HG03039 (cell line): ENCODE measurements around the gene TMF1.
A peak's percentile ranks its signal among the peaks of the same experiment; 100 is the strongest.

Source experiments
- ATAC-seq: cut with Tn5 transposase; IDR thresholded peaks from one replicate; pipeline ENCODE4 v1.9.1; 2021; ENCODE audit warnings: mild to moderate bottlenecking, moderate library complexity; ENCODE audit not compliant: unreplicated experiment

The TMF1 gene, protein sequence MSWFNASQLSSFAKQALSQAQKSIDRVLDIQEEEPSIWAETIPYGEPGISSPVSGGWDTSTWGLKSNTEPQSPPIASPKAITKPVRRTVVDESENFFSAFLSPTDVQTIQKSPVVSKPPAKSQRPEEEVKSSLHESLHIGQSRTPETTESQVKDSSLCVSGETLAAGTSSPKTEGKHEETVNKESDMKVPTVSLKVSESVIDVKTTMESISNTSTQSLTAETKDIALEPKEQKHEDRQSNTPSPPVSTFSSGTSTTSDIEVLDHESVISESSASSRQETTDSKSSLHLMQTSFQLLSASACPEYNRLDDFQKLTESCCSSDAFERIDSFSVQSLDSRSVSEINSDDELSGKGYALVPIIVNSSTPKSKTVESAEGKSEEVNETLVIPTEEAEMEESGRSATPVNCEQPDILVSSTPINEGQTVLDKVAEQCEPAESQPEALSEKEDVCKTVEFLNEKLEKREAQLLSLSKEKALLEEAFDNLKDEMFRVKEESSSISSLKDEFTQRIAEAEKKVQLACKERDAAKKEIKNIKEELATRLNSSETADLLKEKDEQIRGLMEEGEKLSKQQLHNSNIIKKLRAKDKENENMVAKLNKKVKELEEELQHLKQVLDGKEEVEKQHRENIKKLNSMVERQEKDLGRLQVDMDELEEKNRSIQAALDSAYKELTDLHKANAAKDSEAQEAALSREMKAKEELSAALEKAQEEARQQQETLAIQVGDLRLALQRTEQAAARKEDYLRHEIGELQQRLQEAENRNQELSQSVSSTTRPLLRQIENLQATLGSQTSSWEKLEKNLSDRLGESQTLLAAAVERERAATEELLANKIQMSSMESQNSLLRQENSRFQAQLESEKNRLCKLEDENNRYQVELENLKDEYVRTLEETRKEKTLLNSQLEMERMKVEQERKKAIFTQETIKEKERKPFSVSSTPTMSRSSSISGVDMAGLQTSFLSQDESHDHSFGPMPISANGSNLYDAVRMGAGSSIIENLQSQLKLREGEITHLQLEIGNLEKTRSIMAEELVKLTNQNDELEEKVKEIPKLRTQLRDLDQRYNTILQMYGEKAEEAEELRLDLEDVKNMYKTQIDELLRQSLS

DNA sequence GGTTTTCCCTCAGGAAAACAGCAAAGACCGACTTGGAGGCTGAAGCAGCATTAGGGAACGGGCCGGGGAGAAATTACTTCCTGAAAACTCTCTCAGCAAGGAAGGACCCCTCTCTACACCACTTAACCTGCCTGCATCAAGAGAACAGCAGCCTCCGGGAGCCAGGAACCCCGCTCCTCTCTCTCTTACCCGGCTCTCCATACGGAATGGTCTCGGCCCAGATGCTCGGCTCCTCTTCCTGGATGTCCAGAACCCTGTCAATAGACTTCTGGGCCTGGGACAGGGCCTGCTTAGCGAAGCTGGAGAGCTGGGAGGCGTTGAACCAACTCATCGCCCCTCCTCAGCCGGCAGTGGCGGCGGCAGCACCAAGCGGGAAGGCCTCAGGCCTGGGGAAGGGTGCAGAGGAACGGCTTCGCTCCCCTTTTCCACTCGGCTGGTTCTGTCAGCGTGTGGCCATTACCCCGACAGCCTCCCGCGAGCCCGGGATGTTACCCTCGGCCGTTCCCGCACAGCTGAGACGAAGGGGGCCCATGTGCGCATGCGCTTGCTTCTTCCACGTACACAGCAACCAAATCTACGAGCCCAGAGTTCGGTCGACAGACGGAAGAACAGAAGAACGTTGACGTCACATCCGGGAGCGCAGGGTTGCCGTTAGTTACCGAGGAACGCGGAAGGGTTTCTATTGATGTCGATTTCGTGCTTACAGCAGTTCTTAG is at the start of gene TMF1:
Gene TMF1, minus strand, starts transcription at position 578 of the 716 bp plus-strand sequence. Its CDS starts 247 bp downstream, at position 331.
- peak; percentile 97 for ATAC-seq

DNA sequence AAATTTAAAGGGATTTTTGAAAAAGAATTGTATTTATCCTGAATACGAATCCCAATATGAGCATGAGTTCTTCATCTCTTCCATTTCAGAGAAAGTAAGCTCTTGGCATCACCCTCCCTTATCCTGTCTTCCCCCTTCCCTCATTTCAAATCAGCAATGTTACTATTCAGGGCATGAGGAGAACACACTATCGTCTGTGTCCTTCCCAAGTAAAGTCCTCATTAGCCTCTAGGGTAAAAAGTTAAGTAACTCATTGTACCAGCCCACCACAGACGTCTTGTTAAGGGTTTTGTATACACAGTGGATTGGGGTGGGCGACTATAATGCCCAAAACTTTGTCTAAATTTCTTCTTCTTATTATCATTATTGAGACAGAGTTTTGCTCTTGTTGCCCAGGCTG is 47.4 kb upstream of the TMF1 start:
- no peak for ATAC-seq

DNA sequence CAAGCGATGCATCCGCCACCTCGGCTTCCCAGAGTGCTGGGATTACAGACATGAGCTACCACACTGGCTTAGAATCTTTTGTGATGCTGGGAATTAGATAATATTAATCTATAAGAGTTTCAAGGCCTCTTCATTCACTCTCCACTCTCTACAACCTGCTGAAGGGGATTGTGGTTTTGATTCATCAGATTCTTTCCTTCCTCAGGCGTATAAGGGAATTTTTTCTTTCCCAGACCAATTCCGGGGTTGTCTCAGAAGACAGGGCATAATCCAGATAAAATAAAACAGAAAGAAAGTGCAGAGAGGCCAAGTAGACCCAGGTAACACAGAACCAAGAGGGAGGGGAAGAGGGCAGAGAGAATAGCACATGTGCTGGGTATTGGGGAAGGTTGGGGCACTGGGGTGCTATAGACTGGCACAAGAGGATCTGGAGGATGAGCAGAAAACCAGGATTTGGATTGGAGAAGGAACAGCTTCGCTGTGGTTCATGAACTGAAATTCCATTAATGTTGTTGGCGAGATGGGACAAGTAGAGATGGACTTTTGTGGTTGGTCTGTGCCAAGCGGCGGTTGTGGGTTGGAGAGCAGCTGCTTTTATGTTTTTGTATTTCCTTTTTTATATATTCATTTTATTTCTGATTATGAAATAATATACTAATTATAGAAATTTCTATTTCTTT is 45.4 kb upstream of the TMF1 start:
- ATAC-seq: no peak

DNA sequence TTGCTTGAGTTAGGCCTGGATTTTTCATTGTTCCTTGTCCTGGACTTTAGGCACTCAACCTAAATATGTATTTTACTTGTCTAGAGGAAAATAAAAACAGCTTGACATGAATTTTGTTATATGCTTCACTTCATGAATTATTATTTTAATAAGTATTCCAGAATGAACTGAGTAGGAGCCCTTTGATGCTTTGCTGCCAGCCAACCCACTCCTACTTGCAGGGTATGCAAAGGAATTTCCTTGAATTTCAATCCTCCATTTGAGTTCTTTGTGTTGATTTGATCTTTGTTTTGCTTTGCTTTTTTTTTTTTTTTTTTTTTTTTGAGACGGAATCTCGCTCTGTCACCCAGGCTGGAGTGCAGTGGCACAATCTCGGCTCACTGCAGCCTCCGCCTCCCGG is 44.2 kb upstream of the TMF1 start:
- no peak for ATAC-seq

DNA sequence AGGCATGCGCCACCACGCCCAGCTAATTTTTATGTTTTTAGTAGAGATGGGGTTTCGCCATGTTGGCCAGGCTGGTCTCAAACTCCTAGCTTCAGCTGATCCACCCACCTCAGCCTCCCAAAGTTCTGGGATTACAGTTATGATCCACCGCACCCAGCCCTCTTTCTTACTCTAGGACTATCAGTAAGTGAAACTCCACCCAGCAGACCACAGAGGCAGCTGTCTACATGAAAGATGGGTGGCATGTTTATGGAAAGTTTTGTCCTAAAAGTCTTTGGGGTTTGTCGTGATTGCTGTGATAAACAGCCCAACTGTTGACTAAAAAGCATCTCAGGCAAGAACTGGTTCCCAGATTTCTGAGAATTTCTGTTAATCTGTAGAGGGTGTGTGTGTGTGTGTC is 43.5 kb upstream of the TMF1 start:
- ATAC-seq: no peak

DNA sequence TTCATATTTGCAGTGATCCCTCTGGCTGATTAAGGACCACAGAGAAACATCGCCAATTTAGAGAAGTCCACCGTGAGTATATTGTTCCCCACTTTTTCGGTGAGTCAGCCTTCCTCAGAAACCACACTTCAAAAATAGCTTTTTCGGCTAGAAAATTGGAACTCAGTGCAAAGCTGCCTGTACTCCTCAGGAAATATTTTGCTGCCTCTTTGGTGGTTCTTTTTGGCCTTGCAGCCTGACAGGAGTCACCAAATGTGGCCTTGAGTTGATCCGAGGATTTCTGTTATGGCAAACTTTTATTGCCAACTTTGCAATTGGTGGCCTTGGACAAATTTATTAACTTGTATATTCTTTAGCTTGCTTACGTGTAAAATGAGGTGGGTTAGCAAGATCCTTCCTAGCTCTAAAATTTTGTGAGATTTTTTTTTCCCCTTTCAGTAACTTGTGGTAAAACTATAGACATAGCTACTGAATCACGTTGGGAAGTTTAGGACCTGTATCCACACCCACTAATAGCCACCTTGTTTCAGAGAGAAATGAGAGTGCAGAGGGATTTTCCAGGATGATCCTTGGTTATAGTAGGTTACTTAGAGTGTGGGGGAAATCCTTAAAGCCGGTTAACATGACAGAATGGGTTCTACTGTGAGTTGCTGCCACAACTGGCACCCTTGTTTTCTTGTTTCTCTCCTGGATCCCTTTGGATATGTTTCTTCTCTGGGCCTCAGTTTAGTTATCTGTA is 42.5 kb upstream of the TMF1 start:
- ATAC-seq: no peak

DNA sequence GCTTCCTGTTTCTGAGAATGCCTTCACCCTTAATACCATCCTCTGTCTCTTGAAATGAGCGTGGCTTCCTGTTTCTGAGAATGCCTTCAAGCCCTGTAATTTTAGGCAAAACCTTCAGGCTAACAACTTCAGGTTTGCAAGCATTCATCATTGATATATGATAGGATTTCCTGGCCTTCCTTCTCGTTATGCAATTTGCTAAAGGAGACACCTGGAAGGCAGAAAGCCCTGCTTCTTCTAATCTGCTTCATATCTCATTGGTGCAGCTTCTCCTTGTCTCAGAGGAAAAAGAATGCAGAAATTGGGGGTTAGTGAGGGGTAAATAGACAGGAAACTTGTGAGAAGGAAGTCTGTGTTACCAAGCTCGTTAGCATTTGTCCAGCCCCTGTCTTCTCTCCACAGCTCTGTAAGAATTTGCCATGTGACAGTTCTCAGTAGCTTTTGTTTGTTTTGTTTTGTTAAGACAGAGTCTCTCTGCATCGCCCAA is 39.9 kb upstream of the TMF1 start:
- ATAC-seq: peak; percentile 58

DNA sequence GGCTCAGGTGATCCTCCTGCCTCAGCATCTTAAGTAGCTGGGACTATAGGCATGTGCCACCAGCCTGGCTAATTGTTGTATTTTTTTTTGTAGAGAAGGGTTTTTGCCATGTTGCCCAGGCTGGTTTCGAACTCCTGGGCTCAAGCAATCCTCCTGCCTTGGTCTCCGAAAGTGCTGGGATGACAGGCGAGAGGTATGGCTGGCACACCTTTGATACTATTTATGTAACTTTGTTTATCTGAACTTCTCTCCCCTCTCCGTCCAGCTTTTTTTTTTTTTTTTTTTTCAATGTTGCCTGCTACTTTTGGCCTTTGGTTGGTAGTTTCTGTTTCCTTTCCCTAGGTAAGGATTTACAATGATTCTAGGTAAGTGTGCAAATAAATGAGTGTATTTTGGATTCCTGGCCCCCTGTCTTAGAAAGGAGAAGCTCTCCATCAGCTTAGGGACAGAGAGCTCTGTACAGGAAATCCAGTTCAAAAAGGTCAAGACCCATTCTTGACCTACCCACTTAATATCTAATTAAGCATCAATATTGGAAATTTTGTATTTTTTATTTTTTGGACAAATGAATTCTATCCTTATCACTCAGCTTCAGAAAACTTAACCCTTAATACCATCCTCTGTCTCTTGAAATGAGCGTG is 39.4 kb upstream of the TMF1 start:
- ATAC-seq: no peak

DNA sequence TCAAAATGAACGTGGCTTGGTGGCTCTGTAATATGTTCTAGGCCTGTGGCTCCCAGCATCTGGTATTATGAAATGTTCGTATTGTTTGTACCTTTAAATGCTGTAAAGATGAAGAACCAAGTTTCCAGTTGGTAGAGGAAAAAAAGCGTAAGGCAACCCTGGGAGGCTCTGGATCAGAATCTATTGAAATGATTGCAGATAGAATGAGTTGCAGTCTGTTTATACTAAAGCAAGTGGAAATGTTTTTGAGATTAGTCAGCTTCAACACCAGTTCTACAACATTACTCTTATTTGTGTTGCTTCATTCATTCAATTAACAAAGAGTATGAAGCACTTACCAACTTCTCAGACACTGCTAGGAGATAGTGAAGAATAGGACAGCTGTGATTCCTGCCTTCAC is 37.9 kb upstream of the TMF1 start:
- no peak for ATAC-seq

DNA sequence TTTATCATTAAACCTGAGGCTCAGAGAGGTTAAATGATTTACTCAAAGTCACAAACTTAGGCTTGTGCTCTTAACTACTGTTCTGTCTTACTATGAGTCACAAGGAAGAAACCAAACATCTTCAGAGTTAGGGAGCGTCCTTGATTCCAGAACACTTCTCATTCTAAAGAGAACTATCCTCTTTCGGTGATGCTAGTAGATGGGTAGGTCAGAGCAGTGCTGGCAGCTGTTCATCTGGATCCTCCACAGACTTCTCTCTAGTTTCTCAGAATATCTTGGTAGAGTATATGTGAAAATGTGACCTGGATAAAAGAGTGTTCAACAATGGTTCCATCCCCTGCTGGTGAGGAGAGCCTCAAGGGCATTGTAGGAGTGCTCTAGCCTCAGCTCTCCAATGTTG is 35.9 kb upstream of the TMF1 start:
- peak; percentile 19 for ATAC-seq

DNA sequence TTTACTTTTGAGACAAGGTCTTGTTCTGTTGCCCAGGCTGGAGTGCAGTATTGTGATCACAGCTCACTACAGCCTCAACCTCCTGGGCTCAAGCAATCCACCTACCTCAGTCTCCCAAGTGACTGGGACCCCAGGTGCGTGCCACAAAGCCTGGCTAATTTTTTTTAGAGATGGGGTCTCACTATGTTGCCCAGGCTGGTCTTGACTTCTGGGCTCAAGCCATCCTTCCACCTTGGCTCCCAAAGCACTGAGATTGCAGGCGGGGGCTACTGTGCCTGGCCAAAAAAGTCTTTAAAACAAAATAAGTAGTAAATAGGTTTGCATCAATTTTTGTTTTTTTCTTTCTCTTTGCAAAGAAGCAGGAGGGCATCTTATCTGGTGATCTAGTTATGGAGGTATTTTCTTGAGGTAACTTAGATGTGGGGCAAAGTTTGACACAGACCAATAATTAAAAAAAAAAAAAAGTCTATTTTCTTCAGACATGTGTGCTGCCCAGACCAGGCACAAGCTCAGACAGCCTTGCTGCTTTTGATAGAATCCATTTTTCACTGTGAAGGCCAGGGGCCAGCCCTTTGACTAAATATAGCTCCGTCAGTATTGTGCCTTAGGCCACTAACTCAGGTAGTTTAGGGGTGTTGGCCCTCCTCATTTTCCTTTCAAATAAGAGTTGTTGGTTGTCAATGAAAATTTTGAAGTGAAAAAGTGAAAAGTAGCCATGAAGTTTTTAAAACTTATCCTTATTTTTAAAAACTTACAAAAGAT is 35.1 kb upstream of the TMF1 start:
- no peak for ATAC-seq

DNA sequence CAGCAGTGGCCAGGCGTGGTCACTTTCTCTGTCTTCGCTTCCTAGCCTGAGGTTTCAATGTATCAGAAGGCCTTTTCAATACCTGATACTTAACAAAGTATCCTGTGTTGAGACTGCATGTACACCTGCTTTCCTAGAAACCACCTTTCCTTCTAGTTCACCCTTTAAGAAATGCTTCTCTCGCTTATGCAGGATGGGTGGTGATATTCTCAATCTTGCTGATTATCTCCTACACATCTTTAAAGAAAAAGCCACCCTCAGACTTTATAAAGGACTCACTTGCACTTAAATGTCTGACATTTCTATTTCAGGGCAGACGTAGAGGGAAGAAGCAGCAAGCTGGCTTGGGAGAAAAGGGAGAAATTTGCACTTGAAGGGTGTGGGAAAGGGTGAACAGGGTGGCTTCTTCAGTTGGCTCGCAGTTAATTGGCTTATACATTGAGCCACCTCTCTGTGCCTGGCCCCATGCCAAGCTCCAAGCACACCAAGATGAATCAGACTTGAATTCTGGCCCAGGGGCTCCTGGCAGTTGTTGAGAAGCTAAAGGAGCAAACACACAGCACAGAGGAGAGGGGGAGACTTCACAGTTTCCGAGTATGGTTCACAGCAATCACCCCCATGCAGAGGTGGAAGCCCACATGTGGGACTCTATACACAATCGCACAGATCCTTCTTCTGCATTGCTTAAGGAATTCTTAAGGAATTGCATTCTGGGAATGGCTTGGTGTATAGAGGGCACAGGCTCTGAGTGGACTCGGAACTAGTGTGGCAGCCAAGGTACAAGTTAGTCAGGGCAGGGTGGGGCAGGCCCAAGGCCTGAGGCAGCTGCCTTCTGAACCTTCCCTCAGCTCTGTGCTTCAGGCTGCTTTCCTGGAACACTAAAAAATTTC is 33.9 kb upstream of the TMF1 start:
- ATAC-seq: no peak

DNA sequence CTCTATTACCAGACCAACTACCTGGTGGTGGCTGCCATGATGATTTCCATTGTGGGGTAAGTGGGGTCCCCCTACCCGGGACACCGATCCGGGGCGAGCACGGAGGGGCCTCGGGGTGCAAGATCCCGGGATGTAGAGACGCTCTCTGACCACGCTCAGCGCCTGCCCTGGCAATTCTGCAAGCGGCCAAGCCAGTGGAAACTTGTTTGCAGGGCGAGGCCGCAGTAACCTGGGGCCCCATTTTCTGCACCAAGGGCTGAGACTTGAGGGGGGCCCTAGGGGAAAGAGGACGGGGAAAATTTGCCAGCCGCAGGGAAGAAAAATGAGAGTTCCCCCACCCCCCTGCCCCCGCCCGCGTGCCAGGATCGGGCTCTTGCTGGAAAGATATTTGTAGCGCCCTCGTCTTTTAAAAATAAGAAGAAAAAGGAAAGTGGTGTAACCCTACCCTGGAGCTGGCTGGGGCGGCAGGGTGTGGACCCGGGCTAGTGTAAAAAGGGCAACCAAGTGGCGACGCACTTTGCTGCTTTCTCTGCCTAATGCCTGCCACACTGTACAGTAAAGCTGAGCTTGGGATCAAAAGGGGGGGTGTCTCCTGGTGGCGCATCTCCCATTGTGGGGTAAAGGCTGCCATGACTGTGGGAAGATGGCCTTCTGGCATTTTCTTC is 33.2 kb upstream of the TMF1 start:
- no peak for ATAC-seq

DNA sequence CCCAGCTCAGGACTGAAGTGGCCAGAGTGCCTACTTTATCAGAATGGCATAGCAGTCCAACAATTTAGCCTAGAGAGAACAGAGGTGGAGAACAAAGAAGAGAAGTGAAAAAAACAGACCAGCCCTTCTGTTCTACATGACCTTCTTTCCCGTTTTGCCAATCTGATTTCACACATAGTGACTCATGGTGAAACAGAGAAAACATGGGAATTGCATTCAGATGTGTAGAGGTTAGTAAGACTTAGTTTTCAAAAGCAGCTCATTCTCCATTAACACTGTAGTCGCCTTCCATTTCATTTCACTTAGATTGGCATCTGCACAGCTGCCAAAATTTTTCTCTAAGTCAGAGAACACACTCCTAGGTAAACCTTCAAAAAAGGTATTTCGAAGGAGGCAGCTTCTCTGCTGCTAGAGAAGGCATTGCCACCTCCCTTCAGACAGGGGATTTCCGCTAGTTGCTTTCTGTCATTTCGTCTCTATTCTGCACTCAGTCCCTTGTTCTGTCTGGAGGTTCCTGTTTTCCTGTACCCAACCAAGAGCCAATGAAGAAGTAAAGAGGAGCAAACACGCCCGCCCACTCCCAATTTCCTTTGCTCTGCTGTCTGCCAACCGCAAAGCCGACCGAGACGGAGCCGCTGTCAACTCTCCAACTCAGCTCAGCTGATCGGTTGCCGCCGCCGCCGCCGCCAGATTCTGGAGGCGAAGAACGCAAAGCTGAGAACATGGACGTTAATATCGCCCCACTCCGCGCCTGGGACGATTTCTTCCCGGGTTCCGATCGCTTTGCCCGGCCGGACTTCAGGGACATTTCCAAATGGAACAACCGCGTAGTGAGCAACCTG is 32.4 kb upstream of the TMF1 start, which contains the start of gene ARL6IP5:
Gene ARL6IP5, plus strand, starts transcription at position 612 of the 842 bp plus-strand sequence. Its CDS starts 111 bp downstream, at position 723.
- peak; percentile 42 for ATAC-seq

DNA sequence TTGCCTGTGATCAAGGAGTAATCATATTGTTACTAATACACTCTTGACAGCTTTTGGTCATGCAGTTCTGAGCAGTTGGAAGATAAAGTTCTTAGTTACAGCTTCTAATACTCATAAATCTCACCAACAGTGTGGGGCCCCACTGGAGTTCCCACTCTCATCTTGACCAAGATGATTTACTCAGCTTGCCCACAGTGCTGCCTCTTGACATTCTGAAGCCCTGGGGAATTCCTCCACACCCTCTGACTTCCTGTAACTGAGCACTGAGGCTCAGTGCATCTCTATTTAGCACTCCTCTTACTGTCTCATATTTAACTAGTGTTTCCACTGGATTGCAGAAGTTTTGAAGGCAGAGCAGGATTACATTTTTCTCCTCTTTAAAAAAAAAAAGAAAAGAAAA is 30.7 kb upstream of the TMF1 start:
- ATAC-seq: peak; percentile 57

DNA sequence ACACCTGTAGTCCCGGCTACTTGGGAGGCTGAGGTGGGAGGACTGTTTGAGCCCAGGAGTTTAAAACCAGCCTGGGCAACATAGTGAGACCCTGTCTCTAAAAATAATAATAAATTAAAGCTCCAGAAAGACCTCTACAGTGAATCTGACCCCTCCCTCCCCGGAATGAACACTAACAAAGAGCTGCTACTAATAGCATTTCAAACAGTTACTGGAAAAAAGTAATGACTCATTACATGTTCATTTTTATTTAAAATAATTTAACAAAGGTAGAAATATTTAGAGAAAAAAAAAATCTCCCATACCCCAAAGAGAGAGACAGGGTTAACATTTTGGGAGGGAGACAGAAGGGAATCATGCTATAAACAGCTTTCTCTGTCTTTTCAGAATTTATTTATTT is 30.2 kb upstream of the TMF1 start:
- ATAC-seq: no peak
